GM20431 (cell line): Measurements from ENCODE around the gene MANSC4.

ENCODE experiments used
- in situ Hi-C: fragments of 300-500 bp; cut with MseI, MboI; formaldehyde crosslinking; loops from one replicate; pipeline ENCODE4 v1.15.0; 2020; ENCODE audit warnings: low sequenced_read_pairs; ENCODE audit not compliant: unreplicated experiment

Gene MANSC4

GRCh38 chr12:27802511-27802910, 22.5 kb upstream of the MANSC4 start:
- in situ Hi-C loops = no loop called here

GRCh38 chr12:27801630-27802029, 21.6 kb upstream of the MANSC4 start:
- in situ Hi-C loops = no loop called here

DNA sequence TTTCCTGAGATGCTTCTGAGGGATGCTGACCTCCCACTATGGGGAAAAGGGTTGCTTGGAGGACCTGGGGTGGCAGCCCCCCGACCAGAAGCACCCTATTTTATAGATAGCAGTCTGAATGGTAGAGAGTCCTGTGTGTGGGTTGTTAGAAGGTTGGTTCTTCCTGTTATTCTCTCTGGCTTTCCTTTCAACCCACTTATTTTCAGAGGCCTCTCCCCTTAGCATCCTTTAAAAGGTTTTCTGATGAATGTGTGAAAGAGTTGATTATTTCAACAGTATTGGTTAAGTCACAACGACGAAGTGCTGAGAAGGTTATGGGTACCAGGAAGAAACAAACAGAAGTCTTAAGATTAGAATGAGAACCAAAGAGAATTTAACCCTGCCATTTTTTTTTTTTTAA, 20.8 kb upstream of the MANSC4 start:
- in situ Hi-C loops = no loop called here

DNA sequence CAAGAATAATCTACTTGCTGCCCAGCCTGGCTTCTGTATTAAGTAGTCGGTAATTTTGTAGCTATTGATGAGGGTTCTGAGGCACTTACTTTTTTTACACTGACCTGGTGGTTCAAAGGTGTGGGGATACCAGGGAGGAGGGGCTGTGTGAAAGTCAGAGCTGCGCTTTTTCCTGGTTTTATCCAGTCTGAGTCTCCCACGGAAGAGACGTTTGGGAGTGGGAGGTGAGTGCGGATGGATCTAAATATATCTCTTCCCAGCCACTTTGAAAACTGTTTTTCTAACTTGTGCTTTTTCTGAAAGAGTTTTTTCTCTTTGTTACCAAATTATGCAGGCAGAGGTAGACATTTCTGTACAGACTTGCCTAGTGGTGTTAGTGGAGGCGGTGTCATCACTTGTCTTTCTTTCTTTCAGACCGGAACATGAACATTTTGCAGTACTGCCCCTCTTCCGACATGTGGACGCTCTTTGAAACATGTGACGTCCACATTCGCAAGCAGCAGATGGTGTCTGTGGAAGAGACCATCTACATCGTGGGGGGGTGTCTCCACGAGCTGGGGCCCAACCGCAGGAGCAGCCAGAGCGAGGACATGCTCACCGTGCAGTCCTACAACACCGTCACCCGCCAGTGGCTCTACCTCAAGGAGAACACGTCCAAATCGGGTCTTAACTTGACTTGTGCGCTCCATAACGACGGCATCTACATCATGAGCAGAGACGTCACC, 17.4 kb upstream of the MANSC4 start:
- in situ Hi-C loops = no loop called here

GRCh38 chr12:27796128-27796527, 16.1 kb upstream of the MANSC4 start:
- in situ Hi-C loops = no loop called here

DNA sequence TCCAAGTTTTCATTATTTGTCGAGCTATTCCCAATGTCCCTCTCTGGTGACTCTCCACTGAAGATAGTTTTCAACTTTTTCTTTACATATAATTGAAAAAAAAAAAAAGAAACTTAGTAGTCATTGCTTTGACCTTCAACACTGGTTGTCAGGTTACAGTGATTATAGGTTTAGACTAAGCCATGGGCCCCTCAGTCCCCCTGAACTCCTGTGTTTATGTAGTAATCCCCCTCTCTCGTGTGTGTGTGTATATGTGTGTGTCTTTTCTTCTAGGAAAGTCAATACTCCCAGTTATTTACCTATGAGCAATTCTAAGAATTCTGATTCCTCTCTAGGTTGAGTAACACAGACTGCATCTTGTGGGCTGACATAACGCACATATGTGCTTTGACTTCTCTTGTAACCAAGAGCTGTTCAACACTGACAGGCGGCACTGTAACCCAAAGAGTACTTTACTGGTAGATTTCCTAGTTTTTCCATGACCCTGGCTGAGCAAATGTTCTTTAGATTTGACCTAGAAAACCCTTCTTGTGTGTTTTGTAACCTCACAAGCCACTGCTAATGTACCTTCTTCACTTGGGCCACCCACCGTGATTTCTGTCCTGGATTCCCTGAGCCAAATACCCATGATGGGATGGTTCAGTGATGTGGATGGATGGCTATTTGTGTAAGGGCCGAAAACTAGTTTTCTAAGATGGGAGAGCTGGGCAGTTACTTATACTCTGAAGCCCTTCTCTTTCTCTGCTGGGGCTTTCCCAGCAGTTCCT, 15.0 kb upstream of the MANSC4 start:
- in situ Hi-C loops = no loop called here

DNA sequence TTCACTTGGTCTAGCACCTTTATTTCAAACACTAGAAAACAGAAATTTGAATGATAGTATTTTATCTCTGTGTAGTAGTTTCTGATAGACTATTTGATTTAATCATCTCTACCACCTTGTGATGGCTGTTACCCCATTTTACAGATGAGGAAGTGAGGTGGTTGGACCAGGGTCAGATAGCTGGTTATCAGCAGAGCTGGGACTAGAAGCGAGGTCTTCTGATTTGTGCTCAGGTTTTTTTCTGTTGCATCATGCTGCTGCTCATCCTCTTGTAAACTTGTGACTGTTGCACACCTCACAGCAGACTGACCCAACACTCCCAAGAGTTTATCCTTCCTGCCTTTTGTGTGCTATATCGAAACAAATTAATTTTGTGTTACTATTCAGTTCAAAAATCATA, 10.1 kb upstream of the MANSC4 start:
- in situ Hi-C loops = no loop called here

GRCh38 chr12:27787559-27787958, 7.5 kb upstream of the MANSC4 start:
- in situ Hi-C loops = no loop called here

- in situ Hi-C loops = no loop called here
Measured at GRCh38 chr12:27785882-27786570, 6.0 kb upstream of the MANSC4 start.

DNA sequence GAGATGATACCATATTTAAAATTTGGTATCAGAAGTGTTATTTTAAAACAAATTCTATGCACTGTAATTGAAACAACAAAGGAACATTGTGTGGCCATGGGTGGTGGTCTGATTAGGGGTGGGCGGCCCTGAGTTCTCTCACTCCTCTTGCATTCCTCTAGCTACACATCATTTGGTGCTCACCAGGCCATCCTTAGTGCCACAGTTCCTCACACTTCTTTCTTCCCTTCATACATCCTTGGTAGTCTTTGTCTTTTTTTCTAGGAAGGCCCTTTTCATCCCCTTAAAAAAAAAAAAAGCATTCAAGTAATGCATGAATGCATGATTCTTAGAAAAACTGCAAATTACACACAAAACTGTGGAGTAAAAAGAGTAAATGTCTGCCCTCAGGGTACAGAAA, 2.4 kb upstream of the MANSC4 start:
- in situ Hi-C loops = no loop called here

GRCh38 chr12:27781680-27782079, 1.6 kb upstream of the MANSC4 start:
- in situ Hi-C loops = no loop called here

GRCh38 chr12:27780612-27781408, 774 bp upstream of the MANSC4 start:
- in situ Hi-C loops = no loop called here

GRCh38 chr12:27779416-27779919, 568 bp downstream of the MANSC4 start:
- in situ Hi-C loops = no loop called here

DNA sequence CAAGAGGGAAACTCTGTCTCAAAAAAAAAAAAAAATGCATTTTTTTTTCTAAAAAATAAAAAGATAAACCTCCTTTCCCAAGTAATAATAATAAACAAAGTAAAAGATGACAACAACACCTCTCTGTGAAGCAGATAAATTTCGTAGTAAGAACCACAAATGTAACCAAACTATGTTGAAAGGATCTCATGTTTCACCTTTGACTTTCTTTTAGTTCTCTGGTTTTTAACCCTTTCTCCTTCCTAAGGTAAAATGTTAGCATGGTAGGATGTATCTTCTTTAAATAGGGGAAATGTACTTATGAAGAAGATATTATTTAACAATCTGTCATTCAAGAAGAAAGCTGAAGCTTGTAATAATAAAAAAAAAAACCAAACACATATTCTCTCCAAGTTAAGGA, 1.8 kb downstream of the MANSC4 start:
- in situ Hi-C loops = no loop called here

DNA sequence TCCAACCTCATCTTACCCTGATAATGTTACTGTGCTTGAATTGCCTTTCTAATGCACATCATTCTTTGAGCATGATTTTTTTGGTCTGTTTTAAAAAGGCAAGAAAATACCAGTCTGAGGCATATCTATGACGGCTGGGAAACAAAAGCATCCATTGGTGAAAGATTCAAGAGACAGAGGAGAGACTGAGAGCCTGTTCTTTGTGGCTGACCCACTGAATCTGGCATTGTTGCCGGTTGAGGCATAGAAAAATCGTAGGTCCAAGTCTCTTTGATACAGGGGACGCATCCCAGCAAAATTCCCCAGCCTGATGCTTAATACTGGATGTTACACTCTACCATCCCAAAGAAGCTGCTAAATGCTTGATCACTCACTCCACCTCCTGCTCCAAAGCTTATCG, 2.9 kb downstream of the MANSC4 start:
- in situ Hi-C loops = no loop called here

- in situ Hi-C loops = no loop called here
Measured at GRCh38 chr12:27772328-27773049, 7.5 kb downstream of the MANSC4 start.

DNA sequence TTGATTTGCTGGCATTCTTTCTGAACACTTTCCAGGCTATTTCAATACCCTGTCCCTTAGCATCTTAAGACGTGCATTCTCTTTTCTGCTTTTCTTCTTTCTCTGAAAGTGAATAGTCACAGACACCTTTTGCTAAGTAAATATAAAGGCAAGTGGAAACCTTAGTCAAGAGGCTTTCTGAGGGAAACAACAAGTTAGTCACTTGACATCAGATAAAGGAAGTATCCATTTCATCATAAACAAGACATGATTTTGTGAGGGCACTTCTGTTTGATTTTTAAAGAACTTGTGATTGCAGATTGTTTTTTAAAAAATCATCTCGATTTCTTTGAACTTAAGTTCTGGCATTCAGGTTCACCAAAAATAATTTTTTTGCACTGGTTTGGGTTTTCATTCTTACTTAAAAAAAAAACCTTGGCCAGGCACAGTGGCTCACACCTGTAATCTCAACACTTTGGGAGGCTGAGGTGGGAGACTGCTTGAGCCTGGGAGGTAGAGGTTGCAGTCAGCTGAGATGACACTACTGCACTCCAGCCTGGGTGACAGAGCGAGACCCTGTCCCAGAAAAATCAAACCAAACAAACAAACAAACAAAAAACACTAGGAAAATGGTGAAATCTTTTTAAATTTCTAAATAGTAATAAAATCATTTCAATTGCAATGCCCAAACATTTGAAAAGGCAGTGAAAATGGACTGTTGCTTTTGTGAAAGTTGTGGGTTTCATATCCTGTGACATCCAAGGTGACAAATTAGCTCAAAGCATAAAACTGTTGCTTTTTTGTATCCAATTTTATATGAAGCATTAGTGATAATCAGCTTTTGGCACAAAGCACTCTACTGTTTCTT, 8.3 kb downstream of the MANSC4 start:
- in situ Hi-C loops = no loop called here

DNA sequence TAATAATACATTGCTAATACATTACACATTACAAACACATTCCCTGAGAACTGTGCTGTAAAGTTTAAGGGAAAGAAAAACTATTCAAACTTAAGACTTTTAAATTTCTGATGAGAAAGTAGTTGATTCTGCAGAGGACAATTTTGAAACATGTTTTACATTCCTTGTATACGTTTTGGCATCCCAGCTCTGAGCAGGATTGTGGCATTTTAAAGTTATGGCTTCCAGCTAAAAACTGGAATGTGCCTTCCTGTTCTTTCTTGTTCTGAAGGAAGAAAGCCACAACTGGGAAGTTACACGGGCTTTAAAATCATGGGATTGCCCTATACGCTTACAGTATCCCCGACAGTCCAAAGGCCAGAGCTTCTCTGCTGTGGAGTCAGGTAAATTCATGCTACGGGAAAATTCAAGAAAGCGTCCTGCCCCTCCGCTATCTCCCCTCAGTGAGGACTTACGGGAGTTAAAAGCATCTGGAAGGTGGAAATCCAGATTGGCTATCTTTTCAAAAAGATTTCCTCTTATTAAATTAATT, 10.8 kb downstream of the MANSC4 start:
- in situ Hi-C loops = no loop called here
